ENCODE results near the gene PHOX2B. TPM values are rescaled to one million over a fixed set of nuclear protein-coding genes. Genes with fewer than 3 reads are reported as not detected.

Gene PHOX2B
- total and polyA plus RNA-seq, 9 of the 15 experiments (the other 6 are each of a cell fraction or from before 2014, with no cell fraction given): not detected

GRCh38 chr4:41747230-41748055 is 1.1 kb downstream of the PHOX2B start:
- intact Hi-C loops (cut with micrococcal nuclease) (no loop called here), in situ Hi-C loops (cut with MboI) (no loop called here)
- Histone ChIP-seq H3K4me3 (no peak overlapping the region), H3K9me1 (ENCODE audit: control insufficient read depth, insufficient read depth, low read length) (no peaks in the 10 kb centered on the region), H3K27ac (ENCODE audit: extremely low read depth, low read depth, low read length) (no peak overlapping the region), H3K36me3 (ENCODE audit: control insufficient read depth, insufficient read depth, low read length) (no peaks in the 10 kb centered on the region), H3K9ac (ENCODE audit: insufficient read depth in 1 of 2, low read depth in 2 of 2, low read length in 2 of 2) (no peak overlapping the region), H4K20me1 (replicated peaks; ENCODE audit: control insufficient read depth, insufficient read depth, low read length) (no peaks in the 10 kb centered on the region), H3K9me3 (replicated peaks; ENCODE audit: control insufficient read depth, insufficient read depth, low read depth, low read length) (no peaks in the 10 kb centered on the region), H3K79me2 (ENCODE audit: control insufficient read depth, insufficient read depth, low read length) (no peaks in the 10 kb centered on the region), H3K27me3 (ENCODE audit: control insufficient read depth in 2 of 2, insufficient read depth in 2 of 2, low read length in 2 of 2) (peaks cover 27 to 73% of the 10 kb centered on the region in 2 experiments; a peak in 4 of 5 replicates), H2AFZ (ENCODE audit: low read depth, low read length) (no peak overlapping the region), H3K4me1 (replicated peaks in 1 of 2; ENCODE audit: control insufficient read depth in 2 of 2, insufficient read depth in 2 of 2, low read length in 2 of 2) (peaks cover 0 to 14% of the 10 kb centered on the region in 2 experiments; a peak in 2 of 5 replicates), H3K4me2 (ENCODE audit: insufficient read depth, low read length) (no peak overlapping the region)
- ChIA-PET POLR2A (no interaction called here), CTCF (ENCODE audit: low intra/inter-chr PET ratio) (no interaction called here)
- TF ChIP-seq NCOA2 (IDR thresholded peaks at IDR 0.05; ENCODE audit: partially characterized antibody in 2 of 2) (no peak), MEF2A (IDR thresholded peaks at IDR 0.05; ENCODE audit: control insufficient read depth, low read depth, low read length) (no peak), NCOR1 (IDR thresholded peaks at IDR 0.05) (no peak), ASH1L (IDR thresholded peaks at IDR 0.05; ENCODE audit: borderline replicate concordance, low read depth, partially characterized antibody) (no peak), GTF2A2 (tag; IDR thresholded peaks at IDR 0.05) (no peak), SRSF1 (IDR thresholded peaks at IDR 0.05; ENCODE audit: low read depth, low read length) (no peak), RBM39 (optimal IDR thresholded peaks at IDR 0.05; ENCODE audit: low read depth, low read length) (no peak), PHF20 (IDR thresholded peaks at IDR 0.05; ENCODE audit: partially characterized antibody) (no peak), ZNF121 (CRISPR knock-in tag; conservative IDR thresholded peaks at IDR 0.05) (no peak), TCFL5 (CRISPR knock-in tag; conservative IDR thresholded peaks at IDR 0.05) (no peak), ZNF384 (IDR thresholded peaks at IDR 0.05; ENCODE audit: low read depth, low read length) (no peak)
- BruUV-seq (replicated peaks): no TSS peak
- no peak for FAIRE-seq
- no peak for DNase-seq (ENCODE audit: extremely low read depth in 1 of 4, low spot score in 3 of 4)
- ATAC-seq: no peak
- 16% methylated on average over 48 of the region's 49 CpGs for WGBS (ENCODE audit: insufficient coverage, low coverage, missing lambda C conversion rate)
